ENCODE data around the gene EDAR. TPM values are rescaled to one million over a fixed set of nuclear protein-coding genes. Genes with fewer than 3 reads are reported as not detected.

EDAR gene
- total RNA-seq, 1 donor from 2014 or later: not detected

DNA sequence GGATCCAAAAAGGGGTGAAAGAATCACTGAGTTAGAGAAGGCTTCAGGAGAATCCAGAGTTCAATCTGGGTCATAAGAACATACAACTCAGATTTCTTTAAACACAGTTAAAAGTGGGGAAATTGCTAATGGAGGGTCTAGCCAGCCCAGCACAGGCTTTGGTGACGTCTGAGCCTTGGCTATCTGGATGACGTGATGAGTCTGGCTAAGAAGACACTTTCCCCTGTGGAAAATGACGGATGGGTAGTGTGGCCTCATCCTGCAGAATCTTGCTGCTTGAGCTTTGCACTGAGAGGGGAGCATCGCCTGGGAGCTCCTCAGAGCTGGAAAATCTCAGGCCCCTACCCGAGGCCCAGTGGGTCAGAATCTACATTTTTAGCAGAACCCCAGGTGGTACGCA, 19.2 kb downstream of the EDAR start:
- no peak overlapping the region for H3K4me3 Mint-ChIP-seq (ENCODE audit: unreplicated experiment)
- TF ChIP-seq, protein P1, sequence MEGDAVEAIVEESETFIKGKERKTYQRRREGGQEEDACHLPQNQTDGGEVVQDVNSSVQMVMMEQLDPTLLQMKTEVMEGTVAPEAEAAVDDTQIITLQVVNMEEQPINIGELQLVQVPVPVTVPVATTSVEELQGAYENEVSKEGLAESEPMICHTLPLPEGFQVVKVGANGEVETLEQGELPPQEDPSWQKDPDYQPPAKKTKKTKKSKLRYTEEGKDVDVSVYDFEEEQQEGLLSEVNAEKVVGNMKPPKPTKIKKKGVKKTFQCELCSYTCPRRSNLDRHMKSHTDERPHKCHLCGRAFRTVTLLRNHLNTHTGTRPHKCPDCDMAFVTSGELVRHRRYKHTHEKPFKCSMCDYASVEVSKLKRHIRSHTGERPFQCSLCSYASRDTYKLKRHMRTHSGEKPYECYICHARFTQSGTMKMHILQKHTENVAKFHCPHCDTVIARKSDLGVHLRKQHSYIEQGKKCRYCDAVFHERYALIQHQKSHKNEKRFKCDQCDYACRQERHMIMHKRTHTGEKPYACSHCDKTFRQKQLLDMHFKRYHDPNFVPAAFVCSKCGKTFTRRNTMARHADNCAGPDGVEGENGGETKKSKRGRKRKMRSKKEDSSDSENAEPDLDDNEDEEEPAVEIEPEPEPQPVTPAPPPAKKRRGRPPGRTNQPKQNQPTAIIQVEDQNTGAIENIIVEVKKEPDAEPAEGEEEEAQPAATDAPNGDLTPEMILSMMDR (IDR thresholded peaks at IDR 0.05): no peak
- H3K27ac Mint-ChIP-seq (ENCODE audit: unreplicated experiment): no peak overlapping the region
- no peaks in the 10 kb centered on the region for H3K36me3 Mint-ChIP-seq (ENCODE audit: low read depth)
- peaks cover 9% of the 10 kb centered on the region for H3K4me1 Mint-ChIP-seq (ENCODE audit: low read depth)
- H3K27me3 Mint-ChIP-seq (ENCODE audit: low read depth): peaks cover 12% of the 10 kb centered on the region
- no peak for DNase-seq (ENCODE audit: low spot score)
- no peaks in the 10 kb centered on the region for H3K9me3 Mint-ChIP-seq (ENCODE audit: low read depth)

DNA sequence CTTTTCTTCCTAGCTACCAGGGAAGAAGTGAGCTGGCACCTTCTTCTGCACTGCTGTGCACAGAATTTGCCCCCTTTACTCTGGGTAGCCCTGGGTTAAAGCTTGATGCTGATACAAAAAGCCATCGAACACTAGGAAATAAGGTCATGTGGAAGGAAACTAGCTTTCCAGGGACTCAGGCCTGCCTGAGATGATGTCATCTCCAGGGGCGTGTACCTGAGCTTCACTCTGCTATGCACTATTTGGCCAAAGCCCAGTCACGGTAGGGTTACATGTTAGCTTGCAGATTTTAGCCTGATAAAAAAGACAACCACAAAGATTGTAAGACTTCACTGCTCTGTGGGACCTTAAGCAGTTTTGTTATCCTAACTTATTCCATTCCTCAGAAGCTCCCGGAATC, 20.4 kb downstream of the EDAR start:
- H3K4me1 Mint-ChIP-seq (ENCODE audit: low read depth): peaks cover 9% of the 10 kb centered on the region
- H3K9me3 Mint-ChIP-seq (ENCODE audit: low read depth): no peaks in the 10 kb centered on the region
- TF ChIP-seq, protein P1 (IDR thresholded peaks at IDR 0.05): no peak
- no peak for DNase-seq (ENCODE audit: low spot score)
- no peak overlapping the region for H3K4me3 Mint-ChIP-seq (ENCODE audit: unreplicated experiment)
- peaks cover 12% of the 10 kb centered on the region for H3K27me3 Mint-ChIP-seq (ENCODE audit: low read depth)
- no peak overlapping the region for H3K27ac Mint-ChIP-seq (ENCODE audit: unreplicated experiment)
- H3K36me3 Mint-ChIP-seq (ENCODE audit: low read depth): no peaks in the 10 kb centered on the region

DNA sequence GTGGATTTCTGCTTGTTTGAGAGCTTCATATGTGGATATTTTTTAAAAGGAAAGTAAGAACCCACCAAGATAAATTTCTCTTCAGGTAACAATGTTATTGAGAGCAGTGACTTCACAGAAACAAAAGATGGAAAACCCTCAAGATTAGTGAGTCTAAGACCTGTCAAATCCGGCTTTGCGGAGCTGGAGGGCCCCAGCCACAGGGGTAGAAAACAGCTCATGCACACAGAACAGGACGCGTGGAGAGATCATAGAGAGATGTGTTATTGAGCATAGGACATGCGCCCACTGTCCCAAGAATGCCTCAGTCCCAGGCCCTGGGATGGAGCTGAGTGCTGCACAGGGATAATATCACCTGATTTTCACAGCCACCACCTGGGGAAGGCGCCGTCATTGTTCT, 21.3 kb downstream of the EDAR start:
- no peaks in the 10 kb centered on the region for H3K9me3 Mint-ChIP-seq (ENCODE audit: low read depth)
- H3K4me3 Mint-ChIP-seq (ENCODE audit: unreplicated experiment): no peak overlapping the region
- TF ChIP-seq, protein P1 (IDR thresholded peaks at IDR 0.05): no peak
- H3K27ac Mint-ChIP-seq (ENCODE audit: unreplicated experiment): no peak overlapping the region
- no peak for DNase-seq (ENCODE audit: low spot score)
- H3K4me1 Mint-ChIP-seq (ENCODE audit: low read depth): peaks cover 9% of the 10 kb centered on the region
- H3K36me3 Mint-ChIP-seq (ENCODE audit: low read depth): no peaks in the 10 kb centered on the region
- H3K27me3 Mint-ChIP-seq (ENCODE audit: low read depth): peaks cover 16% of the 10 kb centered on the region

DNA sequence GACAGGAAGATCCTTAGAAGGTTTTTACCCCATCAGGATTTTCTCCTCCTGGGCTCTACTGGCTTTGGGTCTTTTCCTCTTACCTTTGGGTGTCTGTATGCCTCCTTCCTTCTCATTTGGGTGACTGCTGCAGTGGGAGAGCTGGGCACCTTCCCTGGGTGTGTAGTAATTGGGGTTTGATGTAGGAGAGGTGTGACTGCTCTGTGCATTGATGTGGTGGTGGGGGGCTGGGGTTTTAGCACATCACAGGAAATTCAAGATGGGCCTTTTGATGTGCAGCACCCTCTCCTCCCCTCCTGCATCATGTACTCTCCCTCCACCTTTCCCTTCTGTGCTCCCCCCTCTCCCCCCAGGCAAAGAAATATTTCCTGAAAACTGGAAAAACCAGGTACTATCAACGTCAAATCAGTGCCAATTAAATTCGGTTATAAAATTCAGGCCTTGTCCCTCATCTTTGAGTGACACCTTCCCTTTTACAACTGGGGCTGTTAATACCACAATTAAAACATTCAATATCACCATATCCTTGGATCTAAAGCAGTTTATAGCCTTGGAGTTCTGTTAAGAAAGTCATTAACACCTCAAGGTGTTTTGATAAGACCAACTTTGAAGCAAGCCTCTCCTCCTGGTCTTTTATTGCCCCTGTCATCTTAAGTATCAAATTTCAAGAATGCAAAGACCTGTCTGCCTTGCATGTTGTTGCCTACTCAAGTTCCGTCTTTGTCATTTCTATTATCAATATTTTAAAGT, 23.3 kb downstream of the EDAR start:
- Mint-ChIP-seq H3K27ac (ENCODE audit: unreplicated experiment) (no peak overlapping the region), H3K27me3 (ENCODE audit: low read depth) (peaks cover 16% of the 10 kb centered on the region), H3K4me1 (ENCODE audit: low read depth) (no peaks in the 10 kb centered on the region), H3K36me3 (ENCODE audit: low read depth) (no peaks in the 10 kb centered on the region), H3K9me3 (ENCODE audit: low read depth) (no peaks in the 10 kb centered on the region), H3K4me3 (ENCODE audit: unreplicated experiment) (no peak overlapping the region)
- no peak for DNase-seq (ENCODE audit: low spot score)
- TF ChIP-seq, protein P1 (IDR thresholded peaks at IDR 0.05): no peak

DNA sequence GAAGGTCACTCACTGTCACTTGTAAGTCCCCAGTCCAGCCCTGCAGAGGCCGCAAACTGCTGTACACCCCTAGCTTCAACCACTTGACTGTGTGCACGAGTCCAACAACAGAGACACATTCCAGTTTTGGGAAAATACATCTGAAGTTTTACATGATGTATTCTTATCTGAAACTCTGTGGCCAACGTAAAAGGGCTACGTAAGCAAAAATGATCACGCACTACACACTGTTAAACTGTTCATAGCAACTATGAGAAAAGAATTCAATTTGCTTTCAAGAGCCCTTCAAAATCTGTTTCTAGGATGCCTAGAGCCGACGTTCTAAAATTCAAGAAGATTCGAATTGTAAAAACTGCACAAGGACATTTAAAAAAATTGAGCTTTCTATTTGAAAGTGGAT, 26.0 kb downstream of the EDAR start:
- Mint-ChIP-seq H3K36me3 (ENCODE audit: low read depth) (peaks cover 2% of the 10 kb centered on the region), H3K27ac (ENCODE audit: unreplicated experiment) (no peak overlapping the region), H3K27me3 (ENCODE audit: low read depth) (peaks cover 18% of the 10 kb centered on the region)

More for the DNA sequence above, 26.0 kb downstream of the EDAR start:
- DNase-seq (ENCODE audit: low spot score): no peak
- Mint-ChIP-seq H3K4me3 (ENCODE audit: unreplicated experiment) (no peak overlapping the region), H3K4me1 (ENCODE audit: low read depth) (no peaks in the 10 kb centered on the region), H3K9me3 (ENCODE audit: low read depth) (no peaks in the 10 kb centered on the region)
- TF ChIP-seq, protein P1 (IDR thresholded peaks at IDR 0.05): no peak

All from chondrocyte (in vitro differentiated cells).